HG03196 (cell line): ENCODE data around the gene C4orf50.
"Not testable (repeated sequence)": the region's sequence is repeated elsewhere in the genome, so short reads cannot be mapped to it uniquely, and the experiment has no call there.

Source experiments
- ATAC-seq: cut with Tn5 transposase; IDR thresholded peaks from one replicate; pipeline ENCODE4 v1.9.1; 2021; ENCODE audit not compliant: unreplicated experiment

The C4orf50 gene

GRCh38 chr4:6019316-6020263 lies 1.4 kb upstream of the C4orf50 start:
- no peak for ATAC-seq

DNA sequence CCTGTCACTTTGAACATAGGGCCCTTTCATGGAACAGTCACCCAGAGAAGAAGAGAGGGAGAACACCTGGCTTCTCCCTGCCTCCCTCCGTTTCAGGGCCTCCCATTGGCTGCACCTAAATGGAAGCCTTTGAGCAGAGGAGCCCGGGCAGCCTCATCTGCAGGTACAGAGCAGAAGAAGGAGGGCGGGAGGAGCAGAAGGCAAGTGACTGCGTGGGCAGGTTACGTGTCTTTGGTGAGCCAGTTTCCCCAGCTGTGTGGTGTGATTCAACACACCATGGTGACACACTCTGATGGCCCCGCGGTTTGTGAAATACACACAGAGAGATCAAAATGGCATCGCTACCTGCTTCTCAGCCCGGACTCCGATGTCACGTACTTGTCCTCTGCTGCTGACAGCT lies 431 bp downstream of the C4orf50 start:
- no peak for ATAC-seq

GRCh38 chr4:6017030-6017429 lies 1.2 kb downstream of the C4orf50 start:
- ATAC-seq: no peak

GRCh38 chr4:6013564-6013963 lies 4.7 kb downstream of the C4orf50 start:
- no peak for ATAC-seq

- no peak for ATAC-seq
Observed at GRCh38 chr4:6012200-6012599, 6.0 kb downstream of the C4orf50 start.

DNA sequence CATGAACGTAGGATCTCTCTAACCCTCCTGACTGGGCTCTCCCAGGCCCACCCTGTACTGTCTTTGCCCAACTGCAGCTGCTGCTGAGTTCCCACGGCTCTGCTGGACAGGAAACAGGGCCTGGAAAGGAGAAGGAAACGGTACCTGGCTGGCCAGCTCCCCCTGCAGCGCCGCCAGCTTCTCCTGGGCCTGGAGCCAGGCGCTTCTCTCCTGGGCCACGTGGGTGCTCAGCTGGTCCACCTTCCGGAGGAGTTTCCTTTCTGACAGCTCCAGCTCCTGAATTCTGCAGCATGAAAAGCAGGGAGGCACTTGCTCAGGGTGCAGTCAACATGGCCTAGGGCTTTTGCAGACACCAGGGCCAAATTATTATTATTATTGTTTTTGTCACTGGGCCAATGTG lies 6.5 kb downstream of the C4orf50 start:
- no peak for ATAC-seq

DNA sequence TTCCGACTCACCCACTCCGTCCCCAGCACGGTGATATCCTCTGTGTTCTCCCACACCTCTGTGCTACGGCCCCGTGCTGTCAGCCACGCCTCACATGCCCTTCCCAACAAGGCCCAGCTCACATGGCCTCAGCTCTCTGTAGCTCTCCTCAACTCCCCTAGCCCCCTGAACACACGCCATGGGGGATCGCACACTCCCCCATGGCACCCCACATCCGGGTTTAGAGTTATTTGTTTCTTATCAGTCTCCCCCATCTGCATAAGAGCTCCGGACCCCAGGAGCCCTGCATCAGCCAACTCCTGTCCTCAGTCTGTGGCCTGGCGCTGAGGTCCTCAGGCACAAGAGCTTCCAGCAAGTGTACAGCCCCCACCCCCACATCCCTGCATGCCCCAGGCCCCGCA lies 7.0 kb downstream of the C4orf50 start:
- no peak for ATAC-seq

DNA sequence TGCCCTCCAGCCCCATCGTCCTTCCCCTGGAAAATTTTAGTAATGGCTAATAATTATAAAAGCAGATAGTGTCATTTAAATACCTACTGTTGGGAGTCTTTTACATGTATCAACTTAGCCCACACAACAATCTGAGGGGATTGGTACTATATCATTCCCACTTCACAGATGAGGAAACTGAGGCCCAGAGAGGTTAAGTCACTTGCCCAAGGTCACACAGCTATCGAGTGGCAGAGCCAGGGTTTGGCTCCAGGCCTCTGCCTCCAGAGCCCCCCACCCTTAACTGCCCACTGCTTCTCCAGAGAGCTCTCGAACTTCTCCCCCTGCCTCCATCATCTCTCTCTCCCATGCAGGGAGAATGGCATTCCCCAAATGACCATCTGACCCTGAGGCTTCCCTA lies 7.4 kb downstream of the C4orf50 start:
- no peak for ATAC-seq

GRCh38 chr4:6009452-6009851 lies 8.8 kb downstream of the C4orf50 start:
- no peak for ATAC-seq

DNA sequence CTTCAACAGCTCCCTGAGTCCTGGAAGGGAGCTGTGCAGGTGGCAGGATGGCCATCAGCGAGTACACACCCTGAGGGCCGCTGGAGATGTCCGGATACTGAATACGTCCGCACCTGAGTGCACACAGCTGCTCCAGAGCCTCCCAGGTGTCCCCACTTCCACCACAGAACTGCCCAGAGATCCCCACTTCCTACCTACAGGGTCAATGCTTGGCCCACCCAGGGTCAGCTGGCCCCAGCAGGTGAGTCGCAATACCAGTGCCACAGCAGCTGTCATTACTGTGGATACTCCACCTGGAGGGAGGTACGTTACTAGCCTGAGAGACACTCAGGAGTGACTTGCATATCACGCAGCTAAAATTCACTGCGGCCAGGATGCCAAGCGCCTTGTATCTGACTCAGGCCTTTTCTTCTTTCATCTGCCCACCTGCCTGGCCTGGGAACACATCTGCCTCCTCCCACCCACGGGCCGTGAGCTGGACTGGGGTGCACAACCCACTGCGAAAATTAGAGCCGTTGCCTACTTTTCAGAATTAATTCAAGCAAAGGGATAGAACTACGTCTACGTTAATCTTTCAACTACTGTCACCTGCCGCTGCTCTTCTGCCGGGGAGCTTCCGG lies 9.4 kb downstream of the C4orf50 start:
- no peak for ATAC-seq

GRCh38 chr4:6008092-6008551 lies 10.1 kb downstream of the C4orf50 start:
- no peak for ATAC-seq

- no peak for ATAC-seq
Observed at GRCh38 chr4:6005175-6005574, 13.1 kb downstream of the C4orf50 start.

- not testable (repeated sequence) for ATAC-seq
Observed at GRCh38 chr4:6003485-6003884, 14.7 kb downstream of the C4orf50 start.

GRCh38 chr4:6002926-6003325 lies 15.3 kb downstream of the C4orf50 start:
- no peak for ATAC-seq

- ATAC-seq: no peak
Observed at GRCh38 chr4:6002492-6002833, 15.8 kb downstream of the C4orf50 start.

- ATAC-seq: no peak
Observed at GRCh38 chr4:6001680-6002491, 16.3 kb downstream of the C4orf50 start.

- no peak for ATAC-seq
Observed at GRCh38 chr4:5999830-6000365, 18.3 kb downstream of the C4orf50 start.

GRCh38 chr4:5999356-5999755 lies 18.9 kb downstream of the C4orf50 start:
- ATAC-seq: no peak

GRCh38 chr4:5998333-5998936 lies 19.8 kb downstream of the C4orf50 start:
- no peak for ATAC-seq

- no peak for ATAC-seq
Observed at GRCh38 chr4:5996641-5997040, 21.6 kb downstream of the C4orf50 start.
